HG03442 (cell line): ENCODE results near the gene GRIK4.

Source experiments
- ATAC-seq: cut with Tn5 transposase; IDR thresholded peaks from one replicate; pipeline ENCODE4 v1.9.1; 2021; ENCODE audit warnings: mild to moderate bottlenecking, moderate library complexity; ENCODE audit not compliant: unreplicated experiment

GRIK4 gene

GRCh38 chr11:120718171-120718570 is 206.6 kb downstream of the GRIK4 start:
- no peak for ATAC-seq

GRCh38 chr11:120719348-120719747 is 207.8 kb downstream of the GRIK4 start:
- no peak for ATAC-seq

DNA sequence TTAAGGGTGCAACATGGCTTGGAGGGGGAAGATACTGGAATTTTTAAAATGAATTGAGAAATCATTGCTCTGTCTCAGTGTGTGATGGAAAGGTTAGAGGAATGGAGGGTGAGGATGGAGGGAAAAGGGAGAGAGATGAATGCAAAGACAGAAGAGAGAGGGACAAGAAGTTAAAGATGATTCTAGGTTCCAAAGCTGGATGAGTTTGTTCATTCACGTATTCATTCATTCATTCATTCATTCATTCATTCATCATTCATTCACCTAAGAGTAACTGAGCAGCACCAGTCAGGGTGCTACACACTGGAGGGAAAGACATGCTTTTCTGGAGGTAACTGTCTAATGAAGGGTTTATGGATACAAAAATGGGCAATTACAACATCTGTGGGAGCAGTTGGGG is 209.2 kb downstream of the GRIK4 start:
- no peak for ATAC-seq

- ATAC-seq = no peak
Observed at GRCh38 chr11:120722524-120722923, 211.0 kb downstream of the GRIK4 start.

DNA sequence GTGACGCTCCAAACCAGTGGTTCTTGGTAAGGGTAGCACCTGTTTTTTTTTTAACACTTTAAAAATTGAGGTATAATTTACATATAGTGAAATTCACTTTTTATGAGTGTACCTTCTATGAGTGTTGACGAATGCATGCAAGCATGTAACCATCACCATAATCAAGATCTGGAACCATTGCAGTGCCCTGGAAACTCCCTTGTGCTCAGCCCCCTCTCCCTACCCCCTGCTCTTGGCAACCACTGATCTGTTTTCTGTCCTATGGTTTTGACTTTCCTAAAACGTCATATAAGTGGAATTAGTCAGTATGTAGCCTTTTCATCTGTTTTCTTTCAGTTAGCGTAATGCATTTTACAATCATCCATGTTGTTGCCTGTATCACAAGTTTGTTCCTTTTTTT is 212.2 kb downstream of the GRIK4 start:
- no peak for ATAC-seq

GRCh38 chr11:120727752-120728151 is 216.2 kb downstream of the GRIK4 start:
- ATAC-seq = no peak

DNA sequence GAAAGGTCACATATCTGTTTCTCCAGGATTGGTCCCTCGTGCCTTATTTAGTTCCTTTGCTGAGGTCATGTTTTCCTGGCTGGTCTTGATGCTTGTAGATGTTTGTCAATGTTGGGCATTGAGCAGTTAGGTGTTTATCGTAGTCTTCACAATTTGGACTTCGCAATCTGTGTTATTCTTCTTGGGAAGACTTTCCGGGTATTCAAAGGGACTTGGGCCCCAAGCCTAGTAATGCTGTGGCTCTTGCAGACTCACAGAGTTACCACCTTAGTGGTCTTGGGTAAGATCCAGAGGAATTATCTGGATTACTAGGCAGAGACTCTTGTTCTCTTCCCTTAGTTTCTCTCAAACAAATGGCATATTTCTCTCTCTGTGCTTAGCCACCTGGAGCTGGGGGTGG is 223.5 kb downstream of the GRIK4 start:
- ATAC-seq = no peak

DNA sequence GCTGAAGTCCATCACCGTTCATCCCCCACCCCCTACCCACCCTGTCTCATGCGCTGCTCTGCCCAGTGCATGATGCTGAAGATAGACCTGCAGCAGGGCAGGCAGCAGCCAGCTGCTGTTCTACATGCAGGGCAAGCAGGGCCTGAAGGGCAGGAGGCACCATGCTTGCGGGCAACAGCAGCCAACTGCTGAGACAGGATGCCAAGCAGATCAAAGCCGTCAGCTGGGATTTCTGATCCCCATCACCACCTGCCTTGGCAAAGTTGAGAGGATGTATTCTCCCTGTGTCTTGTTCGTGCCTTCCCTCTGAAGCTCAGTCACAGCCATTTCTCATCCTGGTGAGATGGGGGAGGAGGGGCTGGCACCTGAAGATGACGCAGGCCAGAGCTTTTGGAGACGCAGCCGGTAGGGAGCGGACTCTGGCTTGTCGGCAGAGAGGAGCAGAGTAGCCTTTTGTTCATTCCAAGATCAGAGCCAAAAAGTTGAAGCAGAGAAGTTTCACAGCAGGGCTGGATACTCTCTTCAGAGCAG is 227.0 kb downstream of the GRIK4 start:
- ATAC-seq = no peak

GRCh38 chr11:120739780-120740179 is 228.2 kb downstream of the GRIK4 start:
- ATAC-seq = no peak

DNA sequence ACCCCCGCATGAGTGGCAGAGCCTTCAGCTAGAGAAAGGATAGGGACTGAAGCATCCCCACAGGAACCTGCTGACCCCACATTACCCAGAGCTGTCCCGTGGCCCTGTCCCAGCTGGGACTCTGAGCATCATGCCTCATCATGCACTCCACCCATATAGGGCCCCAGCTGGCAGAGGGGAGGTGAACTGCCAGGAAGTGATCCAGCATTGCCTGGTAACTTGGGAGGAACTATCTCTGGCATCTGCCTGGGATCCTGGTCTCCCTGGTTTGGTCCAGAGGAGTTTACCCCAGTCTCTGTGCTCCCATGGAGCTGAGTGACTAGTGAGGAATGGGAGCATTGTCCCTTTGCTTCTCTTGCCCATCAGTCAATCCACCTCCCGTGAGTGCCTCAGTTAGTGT is 228.8 kb downstream of the GRIK4 start:
- ATAC-seq = no peak

DNA sequence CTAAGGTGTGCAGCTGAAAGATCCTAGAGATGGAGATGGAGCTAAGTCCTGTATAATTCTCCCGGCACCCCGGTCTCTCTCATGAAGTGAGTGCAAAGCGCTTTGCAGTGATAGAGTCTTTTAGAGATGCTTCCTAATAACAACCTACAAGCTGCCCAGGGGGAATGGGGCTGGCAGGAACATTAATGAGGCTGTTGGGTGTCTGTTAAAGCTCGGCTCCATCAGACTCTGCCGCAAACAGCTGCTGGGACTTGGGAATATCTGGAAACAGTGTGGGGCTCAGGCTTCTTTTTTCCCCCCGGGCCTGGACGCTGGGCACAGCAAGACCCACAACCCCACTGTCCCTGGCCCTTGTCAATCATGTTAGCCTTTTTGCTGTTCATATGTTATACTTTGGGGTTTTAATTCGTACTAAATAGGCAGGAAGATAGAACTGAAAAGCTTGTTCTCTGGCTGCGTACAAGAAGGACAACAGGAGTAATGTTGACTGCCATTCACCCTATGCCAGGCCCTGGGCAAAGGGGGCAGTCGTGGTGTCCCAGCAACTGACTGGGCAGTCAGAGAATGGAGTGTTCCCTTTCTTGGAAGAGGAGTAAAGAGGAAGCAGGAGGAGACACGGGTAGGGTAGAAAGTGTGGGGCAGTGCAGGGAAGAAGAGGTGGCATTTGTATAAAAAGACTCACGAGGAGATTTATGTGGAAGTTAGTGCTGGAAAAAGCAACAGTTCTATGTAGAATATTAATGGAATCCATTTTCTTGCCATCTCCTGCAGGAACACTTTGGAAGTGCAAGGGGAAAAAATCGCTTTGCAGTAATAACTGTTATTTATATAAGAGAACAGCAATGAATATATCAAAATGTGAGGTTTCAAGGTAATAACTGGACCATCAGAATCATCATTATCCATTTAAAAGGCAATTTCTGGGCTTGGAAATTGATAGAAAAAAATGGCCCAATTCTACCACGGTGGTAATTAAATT is 232.8 kb downstream of the GRIK4 start:
- ATAC-seq = no peak

GRCh38 chr11:120746376-120746775 is 234.8 kb downstream of the GRIK4 start:
- no peak for ATAC-seq

GRCh38 chr11:120746836-120747609 is 235.5 kb downstream of the GRIK4 start:
- ATAC-seq = no peak

DNA sequence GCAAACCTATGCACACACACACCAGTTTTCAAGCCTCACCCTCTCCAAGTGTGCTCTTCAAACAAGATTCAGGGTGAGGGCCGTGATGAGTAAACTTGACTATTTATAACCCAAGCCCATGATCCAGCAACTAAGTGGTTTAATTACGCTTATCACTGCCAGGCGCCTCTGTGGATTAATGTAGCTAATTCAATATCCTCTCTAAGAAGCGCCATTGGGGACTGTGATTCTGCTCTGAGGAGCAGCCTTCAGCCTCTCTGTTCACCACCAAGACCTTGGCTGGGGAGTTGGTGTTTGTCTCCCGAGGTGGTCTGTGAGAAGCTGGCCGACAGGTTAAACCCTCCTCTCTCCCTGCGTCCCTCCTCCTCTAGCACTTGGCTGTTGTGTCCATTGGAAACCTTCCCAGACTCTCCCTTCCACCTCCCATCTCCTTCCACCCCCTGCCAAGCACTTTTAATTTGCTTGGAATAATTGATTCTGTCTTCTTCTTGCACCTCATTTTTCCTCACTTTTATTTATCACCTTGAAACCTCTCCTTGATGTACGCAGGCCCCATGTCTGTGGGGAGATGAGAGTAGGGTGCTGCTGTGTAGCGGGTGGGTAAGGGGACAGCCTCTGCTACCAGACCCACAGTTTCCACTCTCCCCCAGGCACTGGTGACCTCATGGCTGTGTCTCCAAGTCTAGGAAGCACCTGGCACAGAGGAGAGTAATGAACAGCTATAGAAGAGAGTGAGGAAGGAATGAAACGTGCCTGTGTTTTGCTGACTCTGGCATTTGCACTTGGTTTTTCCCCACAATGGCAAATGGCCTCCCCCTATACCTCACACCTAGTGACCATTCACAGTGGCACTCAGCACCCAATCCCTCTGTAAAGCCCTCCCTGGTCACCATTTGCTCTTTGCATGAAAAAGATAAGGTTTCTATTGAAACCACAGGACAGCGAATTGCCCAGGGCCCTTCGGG is 236.6 kb downstream of the GRIK4 start:
- ATAC-seq = no peak

- ATAC-seq = no peak
Observed at GRCh38 chr11:120749395-120749794, 237.8 kb downstream of the GRIK4 start.

GRCh38 chr11:120750647-120751549 is 239.3 kb downstream of the GRIK4 start:
- ATAC-seq = no peak

DNA sequence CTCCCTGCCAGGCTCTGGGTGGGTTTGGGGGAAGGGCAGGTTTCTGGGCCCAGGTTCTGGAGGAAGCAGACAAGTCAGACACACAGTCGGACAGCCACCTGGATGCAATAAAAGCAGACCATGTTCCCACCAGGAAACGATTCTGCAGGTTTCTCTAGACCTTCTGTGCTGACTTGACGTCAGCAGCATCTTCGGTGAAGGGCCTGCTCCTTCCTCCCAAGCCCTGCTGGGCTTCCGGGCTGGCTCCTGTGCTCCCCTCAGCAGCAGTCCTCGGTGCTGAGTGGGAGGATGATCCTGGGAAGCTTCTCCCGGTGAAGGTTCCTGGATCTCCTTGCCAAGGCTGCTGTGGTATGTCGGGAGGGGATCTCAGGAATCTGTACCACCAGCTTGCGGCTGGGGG is 240.0 kb downstream of the GRIK4 start:
- ATAC-seq = no peak

GRCh38 chr11:120752668-120753067 is 241.1 kb downstream of the GRIK4 start:
- ATAC-seq = no peak

GRCh38 chr11:120756931-120757330 is 245.4 kb downstream of the GRIK4 start:
- ATAC-seq = no peak
